ENCODE results near the gene SLC5A9.
"Not testable (repeated sequence)": the region's sequence is repeated elsewhere in the genome, so short reads cannot be mapped to it uniquely, and the experiment has no call there.

SLC5A9 gene

GRCh38 chr1:48214366-48214765 lies 8.2 kb upstream of the SLC5A9 start:
- ATAC-seq, DNase-seq: not testable (repeated sequence)

- no peak for DNase-seq
- no peak for ATAC-seq
Measured at GRCh38 chr1:48214820-48215219, 7.7 kb upstream of the SLC5A9 start.

GRCh38 chr1:48215222-48215621 lies 7.3 kb upstream of the SLC5A9 start:
- ATAC-seq, result no peak
- DNase-seq, result no peak

GRCh38 chr1:48215889-48216288 lies 6.6 kb upstream of the SLC5A9 start:
- no peak for ATAC-seq
- no peak for DNase-seq

GRCh38 chr1:48216313-48216712 lies 6.2 kb upstream of the SLC5A9 start:
- DNase-seq, result no peak
- ATAC-seq, result no peak

- ATAC-seq (no peak), DNase-seq (no peak)
Measured at GRCh38 chr1:48216941-48217340, 5.6 kb upstream of the SLC5A9 start.

- DNase-seq (no peak), ATAC-seq (no peak)
Measured at GRCh38 chr1:48217856-48218255, 4.7 kb upstream of the SLC5A9 start.

- DNase-seq, result no peak
- ATAC-seq, result no peak
Measured at GRCh38 chr1:48219803-48220202, 2.7 kb upstream of the SLC5A9 start.

- DNase-seq (no peak), ATAC-seq (no peak)
Measured at GRCh38 chr1:48221122-48221521, 1.4 kb upstream of the SLC5A9 start.

- no peak for DNase-seq
- no peak for ATAC-seq
Measured at GRCh38 chr1:48221657-48222056, 859 bp upstream of the SLC5A9 start.

GRCh38 chr1:48223366-48224240 lies 1.1 kb downstream of the SLC5A9 start:
- ATAC-seq, result no peak
- DNase-seq, result no peak

- DNase-seq, result no peak
- ATAC-seq, result no peak
Measured at GRCh38 chr1:48224791-48225190, 2.3 kb downstream of the SLC5A9 start.

GRCh38 chr1:48225579-48225978 lies 3.1 kb downstream of the SLC5A9 start:
- no peak for DNase-seq
- ATAC-seq, result no peak

GRCh38 chr1:48227165-48228013 lies 4.9 kb downstream of the SLC5A9 start:
- ATAC-seq (peak; percentile 26), DNase-seq (peak; percentile 11)

GRCh38 chr1:48228156-48228555 lies 5.6 kb downstream of the SLC5A9 start:
- DNase-seq, result no peak
- ATAC-seq, result no peak

GRCh38 chr1:48229317-48229716 lies 6.8 kb downstream of the SLC5A9 start:
- ATAC-seq (no peak), DNase-seq (no peak)

- DNase-seq (no peak), ATAC-seq (no peak)
Measured at GRCh38 chr1:48230236-48230635, 7.7 kb downstream of the SLC5A9 start.

- no peak for ATAC-seq
- DNase-seq, result no peak
Measured at GRCh38 chr1:48232722-48233121, 10.2 kb downstream of the SLC5A9 start.

- DNase-seq (no peak), ATAC-seq (no peak)
Measured at GRCh38 chr1:48233666-48234485, 11.4 kb downstream of the SLC5A9 start.

- DNase-seq, result no peak
- no peak for ATAC-seq
Measured at GRCh38 chr1:48235652-48236051, 13.1 kb downstream of the SLC5A9 start.

GRCh38 chr1:48236716-48237470 lies 14.4 kb downstream of the SLC5A9 start:
- ATAC-seq (no peak), DNase-seq (no peak)

Measured in stimulated activated naive CD8-positive, alpha-beta T cell treated with anti-CD3 and anti-CD28 coated beads, Interleukin-15, Interleukin-2, amounts not matched to agents 100 U/mL and 50 U/mL, for 24 hours (primary cell).